Upper lobe of right lung (tissue), 1 donor: ENCODE results near the gene ANO2. TPM values are rescaled to one million over a fixed set of nuclear protein-coding genes. Genes with fewer than 3 reads are reported as not detected.

ENCODE experiments used
- ATAC-seq: fragments of 200-7000 bp; cut with Tn5 transposase; one replicate; pipeline ENCODE4 v1.9.1; 2020; ENCODE audit warnings: mild to moderate bottlenecking, moderate library complexity
- DNase-seq: peaks from one replicate; pipeline ENCODE4 v3.0.0-alpha.2; 2020
- H3K27ac ChIP-seq: fragments of 200-600 bp; one replicate; pipeline ENCODE4 v1.8.0; 2022
- H3K27me3 ChIP-seq: fragments of 200-600 bp; one replicate; pipeline ENCODE4 v1.8.0; 2022; ENCODE audit warnings: mild to moderate bottlenecking
- H3K36me3 ChIP-seq: fragments of 200-600 bp; one replicate; pipeline ENCODE4 v1.8.0; 2022
- H3K4me1 ChIP-seq: fragments of 200-600 bp; one replicate; pipeline ENCODE4 v1.8.0; 2022
- H3K4me3 ChIP-seq: fragments of 200-600 bp; one replicate; pipeline ENCODE4 v1.8.0; 2022; ENCODE audit warnings: mild to moderate bottlenecking
- H3K9me3 ChIP-seq: fragments of 200-600 bp; one replicate; pipeline ENCODE4 v1.8.0; 2022
- CTCF ChIP-seq: fragments of 200-600 bp; IDR thresholded peaks from one replicate; pipeline ENCODE4 v1.8.0; 2022; ENCODE audit warnings: antibody characterized with exemption
- intact Hi-C: fragments of 100-400 bp; cut with DNase I; formaldehyde crosslinking; loops from one replicate; pipeline ENCODE4 v1.11.0; 2022
- total RNA-seq: library from RNA; stranded (reverse); fragmentation: NEBNext Ultra II Directional; extraction: Animal tissue kit (Norgen Biotek cat#: 25700); gene quantifications from one replicate; pipeline ENCODE4 v1.2.1, GENCODE V29; 2021
- donor health status: DM: no; HTN: yes; CAD: no; lungs with severe emphysema.

Gene ANO2
- total RNA-seq, 1 donor from 2014 or later, result 36.8 TPM

DNA sequence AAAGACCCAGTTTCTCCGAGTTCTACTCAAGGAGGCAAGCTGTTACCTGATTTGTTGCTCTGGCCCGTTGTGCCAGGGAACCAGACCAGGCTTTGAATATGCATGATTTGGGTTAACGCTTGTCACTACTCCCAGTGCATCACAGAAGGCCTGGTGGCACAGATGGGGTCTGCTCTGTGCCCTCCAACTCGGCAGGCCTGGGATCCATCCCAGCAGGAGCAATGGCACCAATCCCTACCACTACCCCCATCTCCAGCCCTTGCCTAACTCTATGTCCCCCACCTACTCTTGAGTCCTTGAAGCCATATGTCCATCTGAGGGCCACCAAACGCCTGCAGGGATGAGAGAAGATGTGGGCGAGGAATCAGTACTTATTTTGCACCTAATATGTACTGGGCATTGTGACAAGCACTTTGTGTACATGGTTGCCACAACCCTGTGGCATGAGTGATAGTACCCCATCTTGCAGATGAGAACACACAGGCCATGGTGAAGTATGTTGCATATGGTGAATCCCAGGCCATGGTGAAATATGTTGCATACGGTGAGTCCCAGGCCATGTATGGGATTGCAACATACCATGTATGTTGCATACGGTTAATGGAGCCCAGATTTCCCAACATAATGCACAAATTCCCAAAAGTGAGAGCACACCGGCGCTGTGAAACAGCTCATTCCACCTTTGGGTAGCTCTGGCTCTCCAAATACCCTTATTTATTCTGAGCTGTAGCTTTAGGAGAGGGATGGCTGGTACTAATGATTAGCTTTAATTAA is 410.4 kb downstream of the ANO2 start:
- H3K27ac ChIP-seq, result no peak overlapping the region
- no peaks in the 10 kb centered on the region for H3K9me3 ChIP-seq
- H3K36me3 ChIP-seq, result no peaks in the 10 kb centered on the region
- no peak overlapping the region for H3K4me3 ChIP-seq
- intact Hi-C loops, result no loop called here
- no peaks in the 10 kb centered on the region for H3K4me1 ChIP-seq
- DNase-seq, result no peak
- TF ChIP-seq CTCF, result no peak
- no peaks in the 10 kb centered on the region for H3K27me3 ChIP-seq
- ATAC-seq, result no peak

GRCh38 chr12:5533368-5533767 is 411.7 kb downstream of the ANO2 start:
- Histone ChIP-seq H3K4me1 (no peaks in the 10 kb centered on the region), H3K9me3 (no peaks in the 10 kb centered on the region), H3K27me3 (no peaks in the 10 kb centered on the region), H3K4me3 (no peak overlapping the region), H3K27ac (no peak overlapping the region), H3K36me3 (no peaks in the 10 kb centered on the region)
- DNase-seq (no peak), ATAC-seq (no peak)
- TF ChIP-seq CTCF, result no peak
- intact Hi-C loops, result no loop called here

DNA sequence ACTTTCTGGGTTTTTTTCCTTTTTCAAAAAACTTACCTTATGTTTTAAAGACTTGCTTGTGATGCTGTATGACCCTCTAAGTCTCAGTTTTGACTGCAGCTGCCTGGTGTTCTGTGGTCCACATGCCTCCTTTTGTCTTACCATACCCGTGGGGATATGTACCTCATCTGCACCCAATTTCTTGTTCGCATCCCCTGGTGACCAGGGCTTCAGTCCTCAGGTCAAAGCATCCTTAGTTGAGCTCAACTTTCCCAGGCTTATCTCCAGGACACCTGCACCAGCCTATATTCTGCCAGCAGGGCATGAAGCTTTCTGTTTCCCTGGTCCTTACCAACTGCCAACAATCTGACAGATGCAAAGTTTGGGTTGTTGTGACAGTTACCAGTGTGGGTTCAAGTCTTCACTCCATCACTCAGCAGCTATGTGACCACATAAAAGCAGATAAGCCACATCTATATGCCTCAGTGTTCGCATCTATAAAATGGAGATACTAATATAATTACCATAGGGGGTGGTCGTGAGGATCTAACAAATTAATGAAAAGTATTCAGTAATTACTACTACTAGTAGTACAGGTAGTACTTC is 419.2 kb downstream of the ANO2 start:
- Histone ChIP-seq H3K4me3 (no peak overlapping the region), H3K9me3 (no peaks in the 10 kb centered on the region), H3K4me1 (no peaks in the 10 kb centered on the region), H3K27me3 (no peaks in the 10 kb centered on the region), H3K27ac (no peak overlapping the region), H3K36me3 (no peaks in the 10 kb centered on the region)
- intact Hi-C loops, result no loop called here
- ATAC-seq (no peak), DNase-seq (no peak)
- TF ChIP-seq CTCF, result no peak

DNA sequence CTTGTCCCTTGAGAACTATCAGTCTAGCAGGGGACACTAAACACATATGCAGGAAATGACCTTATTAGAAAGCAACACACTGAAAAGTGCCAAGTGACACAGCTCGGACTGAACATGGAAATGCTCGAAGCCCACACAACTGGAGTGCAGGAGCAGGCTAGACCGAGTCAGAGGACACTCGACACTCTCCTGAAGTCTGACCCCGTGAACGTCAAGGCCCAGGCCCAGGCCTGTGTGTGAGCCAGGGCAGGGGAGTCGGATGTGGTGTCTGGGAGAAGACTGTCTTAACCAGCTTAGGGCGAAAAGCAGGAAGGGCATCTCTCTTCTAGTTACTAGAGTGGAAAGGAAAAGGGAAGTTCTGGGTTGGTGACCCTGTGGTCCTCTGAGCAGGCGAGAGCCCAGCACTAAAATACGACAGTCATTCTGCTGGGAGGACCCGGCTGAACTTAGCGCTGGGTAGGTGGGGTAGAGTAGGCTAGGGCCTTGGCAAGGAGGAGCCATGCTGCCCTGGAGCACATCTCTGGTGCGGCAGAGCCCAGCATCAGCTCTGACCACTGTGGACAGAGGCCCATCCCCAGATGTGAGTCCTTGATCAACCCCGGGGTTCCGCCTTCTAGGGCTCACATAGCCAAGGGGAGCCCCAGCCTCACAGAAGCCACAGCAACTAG is 420.2 kb downstream of the ANO2 start:
- TF ChIP-seq CTCF, result no peak
- intact Hi-C loops, result no loop called here
- Histone ChIP-seq H3K4me1 (no peaks in the 10 kb centered on the region), H3K36me3 (no peaks in the 10 kb centered on the region), H3K4me3 (no peak overlapping the region), H3K27me3 (no peaks in the 10 kb centered on the region), H3K9me3 (no peaks in the 10 kb centered on the region), H3K27ac (no peak overlapping the region)
- DNase-seq (no peak), ATAC-seq (peak; percentile 19)

GRCh38 chr12:5524116-5524768 is 420.8 kb downstream of the ANO2 start:
- Histone ChIP-seq H3K27ac (no peak overlapping the region), H3K27me3 (no peaks in the 10 kb centered on the region), H3K9me3 (no peaks in the 10 kb centered on the region), H3K36me3 (no peaks in the 10 kb centered on the region), H3K4me3 (no peak overlapping the region), H3K4me1 (no peaks in the 10 kb centered on the region)
- intact Hi-C loops, result no loop called here
- DNase-seq (no peak), ATAC-seq (no peak)
- TF ChIP-seq CTCF, result no peak
